Uterus (tissue), 4 donors: ENCODE data around the gene KRT82. TPM values are rescaled to one million over a fixed set of nuclear protein-coding genes. Genes with fewer than 3 reads are reported as not detected.

Source experiments
- DNase-seq, 2 donors: peaks; one replicate each; pipeline ENCODE4 v3.0.0-alpha.2; 2019 to 2020
- H3K27ac ChIP-seq, 2 donors: fragments of 200-600 bp; sonication (generic); 1 replicate in 1 of 2; 2 replicates in 1 of 2; pipeline ENCODE4 v1.5.1; 2016 to 2018
- H3K27me3 ChIP-seq, 2 donors: fragments of 200-600 bp; sonication (generic); one replicate each; pipeline ENCODE4 v1.5.1; 2018 to 2019; ENCODE audit warnings: control low read depth in 1 of 2
- H3K36me3 ChIP-seq, 2 donors: fragments of 200-600 bp; sonication (generic); one replicate each; pipeline ENCODE4 v1.5.1; 2019; ENCODE audit warnings: control low read depth in 1 of 2
- H3K4me1 ChIP-seq, 2 donors: fragments of 200-600 bp; sonication (generic); one replicate each; pipeline ENCODE4 v1.5.1; 2018 to 2019; ENCODE audit warnings: control low read depth in 1 of 2
- H3K4me3 ChIP-seq, 2 donors: fragments of 200-600 bp; sonication (generic); 1 replicate in 1 of 2; 2 replicates in 1 of 2; pipeline ENCODE4 v1.5.1; 2018 to 2019; ENCODE audit warnings: mild to moderate bottlenecking in 1 of 2
- H3K9me3 ChIP-seq, 2 donors: fragments of 200-600 bp; sonication (generic); one replicate each; pipeline ENCODE4 v1.5.1; 2019; ENCODE audit warnings: control low read depth in 1 of 2
- POLR2A ChIP-seq, 2 donors: fragments of 450-650 bp; IDR thresholded peaks; one replicate each; pipeline ENCODE4 v1.6.1; 2016; ENCODE audit warnings: antibody characterized with exemption in 2 of 2, mild to moderate bottlenecking in 1 of 2, moderate library complexity in 1 of 2
- intact Hi-C: fragments of 100-400 bp; cut with DNase I; formaldehyde crosslinking; loops from one replicate; pipeline ENCODE4 v1.15.1; 2023; ENCODE audit warnings: low total_unique reads
- total RNA-seq, 4 donors: library from RNA; depleted of rRNA in 3 of 4; stranded (reverse); fragments of >200 nt in 3 of 4; gene quantifications; one replicate each; pipeline versions ENCODE4 v1.1.0 to v1.2.4, GENCODE V29; 2014 to 2023
- TF ChIP-seq, protein P1 (sequence below), 4 experiments: fragments of 200-600 bp in 2 of 4; fragments of 450-650 bp in 2 of 4; sonication (generic) in 2 of 4; IDR thresholded peaks; one replicate each; pipeline ENCODE4 v1.5.1; 2016 to 2019; ENCODE audit warnings: antibody characterized with exemption in 4 of 4, mild to moderate bottlenecking in 2 of 4, moderate library complexity in 1 of 4
- donor health status: DM: yes; HTN: yes; CAD: no.

KRT82 gene
- total RNA-seq, 4 donors from 2014 or later = not detected

DNA sequence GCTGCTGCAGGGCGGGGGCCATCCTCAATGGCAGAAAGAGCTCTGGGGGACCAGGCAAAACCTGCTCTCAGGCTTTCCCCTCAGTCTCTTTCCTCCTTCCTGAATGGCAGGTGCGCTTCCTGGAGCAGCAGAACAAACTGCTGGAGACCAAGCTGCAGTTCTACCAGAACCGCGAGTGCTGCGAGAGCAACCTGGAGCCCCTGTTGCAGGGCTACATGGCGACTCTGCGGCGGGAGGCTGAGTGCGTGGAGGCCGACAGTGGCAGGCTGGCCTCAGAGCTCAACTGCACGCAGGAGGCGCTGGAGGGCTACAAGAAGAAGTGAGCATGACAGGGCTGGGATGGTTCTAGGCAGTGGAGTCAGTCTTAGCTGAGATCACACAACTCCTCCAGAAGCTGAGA, 62.0 kb downstream of the KRT82 start:
- DNase-seq = no peak
- no peak overlapping the region for H3K4me3 ChIP-seq
- no peak for TF ChIP-seq POLR2A (IDR thresholded peaks at IDR 0.05)
- TF ChIP-seq, protein P1, sequence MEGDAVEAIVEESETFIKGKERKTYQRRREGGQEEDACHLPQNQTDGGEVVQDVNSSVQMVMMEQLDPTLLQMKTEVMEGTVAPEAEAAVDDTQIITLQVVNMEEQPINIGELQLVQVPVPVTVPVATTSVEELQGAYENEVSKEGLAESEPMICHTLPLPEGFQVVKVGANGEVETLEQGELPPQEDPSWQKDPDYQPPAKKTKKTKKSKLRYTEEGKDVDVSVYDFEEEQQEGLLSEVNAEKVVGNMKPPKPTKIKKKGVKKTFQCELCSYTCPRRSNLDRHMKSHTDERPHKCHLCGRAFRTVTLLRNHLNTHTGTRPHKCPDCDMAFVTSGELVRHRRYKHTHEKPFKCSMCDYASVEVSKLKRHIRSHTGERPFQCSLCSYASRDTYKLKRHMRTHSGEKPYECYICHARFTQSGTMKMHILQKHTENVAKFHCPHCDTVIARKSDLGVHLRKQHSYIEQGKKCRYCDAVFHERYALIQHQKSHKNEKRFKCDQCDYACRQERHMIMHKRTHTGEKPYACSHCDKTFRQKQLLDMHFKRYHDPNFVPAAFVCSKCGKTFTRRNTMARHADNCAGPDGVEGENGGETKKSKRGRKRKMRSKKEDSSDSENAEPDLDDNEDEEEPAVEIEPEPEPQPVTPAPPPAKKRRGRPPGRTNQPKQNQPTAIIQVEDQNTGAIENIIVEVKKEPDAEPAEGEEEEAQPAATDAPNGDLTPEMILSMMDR (IDR thresholded peaks at IDR 0.05) = no peak
- H3K27ac ChIP-seq = no peak overlapping the region
- H3K27me3 ChIP-seq = no peaks in the 10 kb centered on the region
- no peaks in the 10 kb centered on the region for H3K9me3 ChIP-seq
- no peaks in the 10 kb centered on the region for H3K4me1 ChIP-seq
- H3K36me3 ChIP-seq = no peaks in the 10 kb centered on the region
- intact Hi-C loops = no loop called here

Other genes with a start within 250 kb of the KRT82 start
- 1 to 10 TPM in 1 of 4 donors, not detected in 3; 1.1 TPM for gene KRT80, start 214.3 kb downstream of the KRT82 start, total RNA-seq
- 10 to 100 TPM in 1 of 4 donors, 1 to 10 TPM in 2, not detected in 1; 2.1 to 51.2 (median 5.1) TPM for gene KRT7, start 173.1 kb downstream of the KRT82 start, total RNA-seq
- under 1 TPM in 1 of 4 donors, not detected in 3; 0.35 TPM for gene KRT86, start 131.7 kb downstream of the KRT82 start, total RNA-seq
- not detected for gene KRT81, start 114.8 kb downstream of the KRT82 start, total RNA-seq
- gene KRT83, start 84.9 kb downstream of the KRT82 start, total RNA-seq = under 1 TPM in 1 of 4 donors, not detected in 3; 0.21 TPM
- gene KRT85, start 38.9 kb downstream of the KRT82 start, total RNA-seq = under 1 TPM in 1 of 4 donors, not detected in 3; 0.76 TPM
- gene KRT84, start 20.7 kb downstream of the KRT82 start, total RNA-seq = under 1 TPM in 1 of 4 donors, not detected in 3; 0.14 TPM
- not detected for gene KRT75, start 28.0 kb upstream of the KRT82 start, total RNA-seq
- gene KRT6B, start 45.8 kb upstream of the KRT82 start, total RNA-seq = not detected
- gene KRT6C, start 67.5 kb upstream of the KRT82 start, total RNA-seq = under 1 TPM in 2 of 4 donors, not detected in 2; 0.14 to 0.34 TPM
- gene KRT6A, start 86.9 kb upstream of the KRT82 start, total RNA-seq = 10 to 100 TPM in 1 of 4 donors, 1 to 10 TPM in 1, under 1 TPM in 1, not detected in 1; 0.90 to 48.5 (median 1.7) TPM
- 10 to 100 TPM in 1 of 4 donors, 1 to 10 TPM in 1, not detected in 2; 2.0 to 33.7 TPM for gene KRT5, start 114.1 kb upstream of the KRT82 start, total RNA-seq
- not detected for gene KRT71, start 146.8 kb upstream of the KRT82 start, total RNA-seq
- gene KRT74, start 167.5 kb upstream of the KRT82 start, total RNA-seq = not detected
- under 1 TPM in 1 of 4 donors, not detected in 3; 0.51 TPM for gene KRT72, start 195.1 kb upstream of the KRT82 start, total RNA-seq
- not detected for gene KRT73, start 212.2 kb upstream of the KRT82 start, total RNA-seq
- gene KRT2, start 245.9 kb upstream of the KRT82 start, total RNA-seq = not detected